A549 (cell line): ENCODE data around the gene SIAH2. TPM values are rescaled to one million over a fixed set of nuclear protein-coding genes. Genes with fewer than 3 reads are reported as not detected.

Experiments
- ATAC-seq, 2 experiments: fragments of 200-7000 bp in 1 of 2; fragments of >200 bp in 1 of 2; cut with Nextera tagmentation in 1 of 2; cut with Tn5 transposase in 1 of 2; 3 replicates each; pipeline versions ENCODE4 v1.8.0 to v1.9.1; 2018 to 2020; ENCODE audit warnings: mild to moderate bottlenecking in 1 of 2, moderate library complexity in 1 of 2
- CTCF ChIA-PET: fragments of 300-600 bp; sonication (Branson Sonifier 250); formaldehyde crosslinking; extraction: SDS; loops from one replicate; lab custom pipeline; 2021; ENCODE audit warnings: antibody characterized with exemption, inconsistent platforms; lab: Yijun Ruan, JAX
- POLR2A ChIA-PET: fragments of 350-600 bp; formaldehyde crosslinking; extraction: SDS; loops from one replicate; lab custom pipeline; 2021; ENCODE audit warnings: antibody characterized with exemption, inconsistent platforms; lab: Yijun Ruan, JAX
- DNase-seq, 2 experiments: peaks; one replicate each; pipeline versions ENCODE4 v3.0.0 to v3.0.0-alpha.2; 2011 to 2016; ENCODE audit warnings: low read depth in 1 of 2, low spot score in 1 of 2
- FAIRE-seq: peaks from 2 replicates; lab custom pipeline; 2011; peaks lifted over from hg19 to GRCh38; lab: Jason Lieb, UNC
- H3K27ac ChIP-seq, 2 experiments: fragments of >200 bp; sonication (Bioruptor Twin); formaldehyde crosslinking; 3 replicates each; pipeline ENCODE4 v1.5.1; 2016 to 2017
- H3K4me1 ChIP-seq: fragments of >200 bp; sonication (Bioruptor Twin); formaldehyde crosslinking; 3 replicates; pipeline ENCODE4 v1.6.1; 2016
- H3K4me2 ChIP-seq: fragments of >200 bp; sonication (Bioruptor Twin); formaldehyde crosslinking; 3 replicates; pipeline ENCODE4 v1.6.1; 2016
- H3K4me3 ChIP-seq: fragments of >200 bp; sonication (Bioruptor Twin); formaldehyde crosslinking; 3 replicates; pipeline ENCODE4 v1.5.1; 2016
- H3K9me3 ChIP-seq: fragments of >200 bp; sonication (Bioruptor Twin); formaldehyde crosslinking; 3 replicates; pipeline ENCODE4 v1.6.1; 2016
- ATOH8 ChIP-seq: fragments of 250-450 bp; sonication (Bioruptor Pico); IDR thresholded peaks from 2 replicates; pipeline ENCODE4 v1.5.0; 2020; ENCODE audit warnings: low read depth, mild to moderate bottlenecking, moderate library complexity
- BCL3 ChIP-seq: fragments of >200 bp; sonication (Bioruptor Twin); formaldehyde crosslinking; IDR thresholded peaks from 3 replicates; pipeline ENCODE4 v1.6.1; 2016
- CEBPB ChIP-seq, 2 experiments: fragments of >200 bp in 1 of 2; sonication (Bioruptor Twin) in 1 of 2; formaldehyde crosslinking in 1 of 2; IDR thresholded peaks; 2 replicates each; pipeline ENCODE4 v1.6.1; 2012 to 2016
- CHD2 ChIP-seq: fragments of 150-350 bp; IDR thresholded peaks from 2 replicates; pipeline ENCODE4 v1.6.1; 2014; ENCODE audit warnings: low read length; ENCODE audit not compliant: partially characterized antibody
- EHF ChIP-seq: fragments of 250-450 bp; sonication (Bioruptor Pico); IDR thresholded peaks from 2 replicates; pipeline ENCODE4 v1.5.0; 2020; ENCODE audit warnings: mild to moderate bottlenecking
- HES2 ChIP-seq: fragments of >200 bp; sonication (Bioruptor Twin); formaldehyde crosslinking; IDR thresholded peaks from 2 replicates; pipeline ENCODE4 v1.6.1; 2016
- HMGXB4 ChIP-seq: fragments of 250-450 bp; sonication (Bioruptor Pico); IDR thresholded peaks from 2 replicates; pipeline ENCODE4 v1.5.0; 2021; ENCODE audit warnings: mild to moderate bottlenecking, moderate library complexity, borderline replicate concordance
- HOXA7 ChIP-seq: fragments of 250-450 bp; sonication (Bioruptor Pico); IDR thresholded peaks from 2 replicates; pipeline ENCODE4 v1.5.0; 2020; ENCODE audit warnings: mild to moderate bottlenecking, moderate library complexity
- HOXB13 ChIP-seq: fragments of 250-450 bp; sonication (Bioruptor Pico); IDR thresholded peaks from 2 replicates; pipeline ENCODE4 v1.5.0; 2020; ENCODE audit warnings: low read depth, mild to moderate bottlenecking, moderate library complexity
- JUN ChIP-seq, 2 experiments: fragments of >200 bp; sonication (Bioruptor Twin); formaldehyde crosslinking; IDR thresholded peaks; 2 replicates in 1 of 2; 3 replicates in 1 of 2; pipeline ENCODE4 v1.6.1; 2016 to 2017
- KDM1A ChIP-seq: fragments of 200-600 bp; sonication (generic); IDR thresholded peaks from 2 replicates; pipeline ENCODE4 v1.6.1; 2016; ENCODE audit warnings: low read depth, mild to moderate bottlenecking
- MYC ChIP-seq: IDR thresholded peaks from 2 replicates; pipeline ENCODE4 v1.6.1; 2012; ENCODE audit warnings: mild to moderate bottlenecking, inconsistent platforms, low read length, improper control_type of control experiment, borderline replicate concordance
- NFE2L2 ChIP-seq: fragments of 150-350 bp; conservative IDR thresholded peaks from 2 replicates; pipeline ENCODE4 v1.6.1; 2014; ENCODE audit warnings: low read length
- POLR2A ChIP-seq: IDR thresholded peaks from 2 replicates; pipeline ENCODE4 v1.6.1; 2012; ENCODE audit warnings: mild to moderate bottlenecking, low read length
- RARB ChIP-seq: fragments of 250-450 bp; sonication (Bioruptor Pico); IDR thresholded peaks from 2 replicates; pipeline ENCODE4 v1.8.0; 2021; ENCODE audit warnings: mild to moderate bottlenecking, moderate library complexity
- RCOR1 ChIP-seq: fragments of 150-350 bp; IDR thresholded peaks from 2 replicates; pipeline ENCODE4 v1.6.1; 2014; ENCODE audit warnings: antibody characterized with exemption, low read length, low read depth
- REST ChIP-seq: fragments of 200-600 bp; sonication (generic); IDR thresholded peaks from 2 replicates; pipeline ENCODE4 v1.6.1; 2016; ENCODE audit warnings: antibody characterized with exemption, mild to moderate bottlenecking, moderate library complexity
- RNF2 ChIP-seq: fragments of 200-600 bp; sonication (generic); IDR thresholded peaks from 2 replicates; pipeline ENCODE4 v1.6.1; 2016; ENCODE audit warnings: low read depth, mild to moderate bottlenecking, antibody characterized with exemption, moderate library complexity, borderline replicate concordance
- SMC3 ChIP-seq: fragments of >200 bp; sonication (Bioruptor Twin); formaldehyde crosslinking; IDR thresholded peaks from 3 replicates; pipeline ENCODE4 v1.6.1; 2018; ENCODE audit warnings: inconsistent platforms
- TFCP2L1 ChIP-seq: fragments of 250-450 bp; sonication (Bioruptor Pico); IDR thresholded peaks from 2 replicates; pipeline ENCODE4 v1.5.0; 2021; ENCODE audit warnings: mild to moderate bottlenecking
- TP53 ChIP-seq: fragments of 250-450 bp; sonication (Bioruptor Pico); IDR thresholded peaks from 2 replicates; pipeline ENCODE4 v1.5.0; 2021; ENCODE audit warnings: mild to moderate bottlenecking, moderate library complexity
- ZNF302 ChIP-seq: fragments of 250-450 bp; sonication (Bioruptor Pico); IDR thresholded peaks from 2 replicates; pipeline ENCODE4 v1.9.0; 2021; ENCODE audit warnings: inconsistent platforms, mild to moderate bottlenecking, moderate library complexity
- WGBS: methylation state at CpG from one replicate; pipeline ENCODE4 v1.1.6; 2017; ENCODE audit errors: missing lambda C conversion rate; 5-methylcytosine and 5-hydroxymethylcytosine counted together
- polyA plus RNA-seq, 4 experiments: library from polyadenylated mRNA; depleted of rRNA in 3 of 4; stranded (reverse); fragments of >200 nt; fragmentation: RNase III in 1 of 4; extraction: RNeasy Plus Mini Kit Qiagen cat#74134 plus additional on column Dnase treatment in 1 of 4; gene quantifications; 2 replicates in 3 of 4; 3 replicates in 1 of 4; pipeline ENCODE4 v1.2.3, GENCODE V29; 2011 to 2017

SIAH2 gene
- polyA plus RNA-seq, 2 of the 4 experiments (the other 2 are of a cell fraction), result 11.4 to 24.8 TPM

GRCh38 chr3:150803440-150803985 is 40.5 kb upstream of the SIAH2 start:
- no peak overlapping the region for H3K4me3 ChIP-seq
- H3K4me2 ChIP-seq, result no peak overlapping the region
- H3K4me1 ChIP-seq, result peaks cover 3% of the 10 kb centered on the region; the same call in 1 of the 3 replicates
- no peak for DNase-seq
- no peak for TF ChIP-seq TP53 (CRISPR knock-in tag)
- TF ChIP-seq HOXA7, result no peak
- no peak for TF ChIP-seq CHD2
- no peak for TF ChIP-seq SMC3
- TF ChIP-seq RNF2, result no peak
- no peak for TF ChIP-seq ZNF302 (CRISPR knock-in tag)
- TF ChIP-seq JUN (IDR thresholded peaks at IDR 0.05), result no peak
- TF ChIP-seq CEBPB (IDR thresholded peaks at IDR 0.05), result no peak
- no peak for TF ChIP-seq EHF (CRISPR knock-in tag)
- no peak for TF ChIP-seq ATOH8
- no peak for TF ChIP-seq BCL3
- TF ChIP-seq, all 56 proteins: peak for 0
- FAIRE-seq (no peak), ATAC-seq (no peak)
- POLR2A ChIA-PET, result no interaction called here
- H3K27ac ChIP-seq, result no peak overlapping the region
- CTCF ChIA-PET, result interaction anchor here (1.1 to 3.3 kb wide), 4 partner anchors 15 to 63 kb away, joined by 3 to 21 read pairs (median 3); no protein-coding TSS in a partner anchor
- no peaks in the 10 kb centered on the region for H3K9me3 ChIP-seq
- 67% methylated on average over 9 of the region's 9 CpGs for WGBS

GRCh38 chr3:150800722-150801121 is 37.8 kb upstream of the SIAH2 start:
- Histone ChIP-seq H3K4me3 (no peak overlapping the region), H3K4me2 (no peak overlapping the region), H3K9me3 (no peaks in the 10 kb centered on the region)
- no peak for FAIRE-seq
- CTCF ChIA-PET, result interaction anchor here (2.8 kb wide), 1 partner anchor 13 kb away, joined by 19 read pairs; no protein-coding TSS in a partner anchor
- POLR2A ChIA-PET, result no interaction called here
- TF ChIP-seq HOXB13 (CRISPR knock-in tag), result no peak
- no peak for TF ChIP-seq POLR2A
- no peak for TF ChIP-seq HMGXB4 (CRISPR knock-in tag)
- no peak for TF ChIP-seq NFE2L2
- TF ChIP-seq KDM1A, result no peak
- no peak for TF ChIP-seq RCOR1
- TF ChIP-seq HES2, result no peak
- TF ChIP-seq TP53 (CRISPR knock-in tag), result no peak
- no peak for TF ChIP-seq RARB (CRISPR knock-in tag)
- TF ChIP-seq TFCP2L1 (CRISPR knock-in tag), result no peak
- TF ChIP-seq BCL3, result no peak
- no peak for TF ChIP-seq MYC
- no peak for TF ChIP-seq REST
- TF ChIP-seq, all 56 proteins: peak for 0
- WGBS, result 28% methylated on average over 2 of the region's 2 CpGs
- ATAC-seq, result no peak
- H3K27ac ChIP-seq, result no peak overlapping the region
- no peak for DNase-seq
- peaks cover 5% of the 10 kb centered on the region; the same call in 1 of the 3 replicates for H3K4me1 ChIP-seq
